Small intestine (tissue), 7 donors: Measurements from ENCODE around the gene AMMECR1. TPM values are rescaled to one million over a fixed set of nuclear protein-coding genes. Genes with fewer than 3 reads are reported as not detected.
"Not testable (repeated sequence)": the region's sequence is repeated elsewhere in the genome, so short reads cannot be mapped to it uniquely, and the experiment has no call there.

Experiments used
- DNase-seq, 2 donors: peaks; one replicate each; pipeline versions ENCODE4 v3.0.0 to v3.0.0-alpha.2; 2013
- FAIRE-seq: peaks from 2 replicates; lab custom pipeline; 2012; peaks lifted over from hg19 to GRCh38; lab: Jason Lieb, UNC
- H3K27ac ChIP-seq, 3 donors: one replicate each; pipeline ENCODE4 v1.5.1; 2013; ENCODE audit warnings: low read length in 2 of 3, mild to moderate bottlenecking in 2 of 3, control low read depth in 1 of 3, inconsistent platforms in 1 of 3, low read depth in 1 of 3, moderate library complexity in 1 of 3
- H3K27me3 ChIP-seq, 3 donors: one replicate each; pipeline ENCODE4 v1.6.1; 2013; ENCODE audit warnings: low read length in 3 of 3, inconsistent platforms in 1 of 3; ENCODE audit not compliant: control insufficient read depth in 3 of 3, insufficient read depth in 3 of 3
- H3K36me3 ChIP-seq, 3 donors: one replicate each; pipeline ENCODE4 v1.6.1; 2013; ENCODE audit warnings: low read length in 3 of 3, inconsistent platforms in 1 of 3, low read depth in 1 of 3, mild to moderate bottlenecking in 1 of 3, moderate library complexity in 1 of 3; ENCODE audit not compliant: control insufficient read depth in 3 of 3, insufficient read depth in 2 of 3
- H3K4me1 ChIP-seq, 3 donors: one replicate each; pipeline ENCODE4 v1.6.1; 2013; ENCODE audit warnings: low read length in 2 of 3, inconsistent platforms in 1 of 3, low read depth in 1 of 3, mild to moderate bottlenecking in 1 of 3, moderate library complexity in 1 of 3; ENCODE audit not compliant: control insufficient read depth in 3 of 3, insufficient read depth in 2 of 3
- H3K4me3 ChIP-seq, 3 donors: one replicate each; pipeline ENCODE4 v1.5.1; 2013; ENCODE audit warnings: low read length in 3 of 3, control low read depth in 1 of 3, inconsistent platforms in 1 of 3, low read depth in 1 of 3, mild to moderate bottlenecking in 1 of 3, moderate library complexity in 1 of 3
- H3K9me3 ChIP-seq, 2 donors: one replicate each; pipeline ENCODE4 v1.6.1; 2013; ENCODE audit warnings: low read depth in 1 of 2, low read length in 1 of 2; ENCODE audit not compliant: control insufficient read depth in 2 of 2, insufficient read depth in 1 of 2
- WGBS, 3 donors: extraction: QIAGEN DNeasy Blood & Tissue Kit; methylation state at CpG; one replicate each; pipeline ENCODE4 v1.1.7; 2013; 5-methylcytosine and 5-hydroxymethylcytosine counted together
- polyA plus RNA-seq, 4 donors: library from polyadenylated mRNA; stranded (reverse) in 3 of 4; unstranded in 1 of 4; fragments of 200-250 nt in 3 of 4; fragments of 120-200 nt in 1 of 4; gene quantifications; one replicate each; pipeline versions ENCODE4 v1.2.1 to v1.2.3, GENCODE V29; 2013
- donor health status: healthy with polysubstance abuse.
- donor health status: control.
- donor health status: control.
- donor health status: Bipolar disorder and iron deficiency.
- donor health status: healthy.

AMMECR1 gene
- polyA plus RNA-seq, 4 donors = 2.2 to 10.6 (median 4.1) TPM

GRCh38 chrX:110245011-110245410 is 72.9 kb downstream of the AMMECR1 start:
- H3K9me3 ChIP-seq = no peaks in the 10 kb centered on the region
- DNase-seq (no peak), FAIRE-seq (no peak)
- no peaks in the 10 kb centered on the region for H3K4me1 ChIP-seq
- no peaks in the 10 kb centered on the region for H3K36me3 ChIP-seq
- no peaks in the 10 kb centered on the region for H3K27me3 ChIP-seq
- H3K27ac ChIP-seq = no peak overlapping the region
- H3K4me3 ChIP-seq = no peak overlapping the region

- no peak for FAIRE-seq
- no peak overlapping the region for H3K27ac ChIP-seq
- no peaks in the 10 kb centered on the region for H3K9me3 ChIP-seq
- WGBS, 3 donors = 74 to 90% (median 75%) methylated on average over 1 of the region's 1 CpG
- H3K4me1 ChIP-seq = no peaks in the 10 kb centered on the region
- H3K4me3 ChIP-seq = no peak overlapping the region
- no peaks in the 10 kb centered on the region for H3K36me3 ChIP-seq
- DNase-seq = no peak
- H3K27me3 ChIP-seq = no peaks in the 10 kb centered on the region
Observed at GRCh38 chrX:110242371-110242770, 75.5 kb downstream of the AMMECR1 start.

- FAIRE-seq = no peak
- no peak for DNase-seq
- no peaks in the 10 kb centered on the region for H3K4me1 ChIP-seq
- H3K9me3 ChIP-seq = no peaks in the 10 kb centered on the region
- H3K36me3 ChIP-seq = no peaks in the 10 kb centered on the region
- H3K27ac ChIP-seq = no peak overlapping the region
- H3K27me3 ChIP-seq = no peaks in the 10 kb centered on the region
- WGBS, 3 donors = 74 to 93% (median 75%) methylated on average over 1 of the region's 1 CpG
- no peak overlapping the region for H3K4me3 ChIP-seq
Observed at GRCh38 chrX:110241816-110242215, 76.1 kb downstream of the AMMECR1 start.

- H3K9me3 ChIP-seq, FAIRE-seq, H3K36me3 ChIP-seq, H3K4me1 ChIP-seq, H3K27ac ChIP-seq, H3K4me3 ChIP-seq, H3K27me3 ChIP-seq: not testable (repeated sequence)
- 49 to 72% (median 58%) methylated on average over 5 of the region's 5 CpGs for WGBS, 3 donors
- peak in 1 of 2 donors; percentile 5 for DNase-seq
Observed at GRCh38 chrX:110238259-110238658, 79.6 kb downstream of the AMMECR1 start.

- H3K4me3 ChIP-seq, FAIRE-seq, H3K27me3 ChIP-seq, H3K4me1 ChIP-seq, H3K36me3 ChIP-seq, DNase-seq, H3K27ac ChIP-seq, H3K9me3 ChIP-seq: not testable (repeated sequence)
- 89 to 96% (median 91%) methylated on average over 3 of the region's 3 CpGs for WGBS, 3 donors
Observed at GRCh38 chrX:110231485-110231884, 86.4 kb downstream of the AMMECR1 start.

GRCh38 chrX:110229497-110230111 is 88.3 kb downstream of the AMMECR1 start:
- FAIRE-seq, H3K27me3 ChIP-seq, H3K9me3 ChIP-seq, H3K4me1 ChIP-seq, H3K36me3 ChIP-seq: not testable (repeated sequence)
- 60 to 66% (median 62%) methylated on average over 17 to 21 of the region's 21 CpGs for WGBS, 3 donors
- peak overlapping the region in 2 of 3 donors; percentile 28 to 76 for H3K27ac ChIP-seq
- peak; percentile 48 to 49 for DNase-seq
- H3K4me3 ChIP-seq = peak overlapping the region in 2 of 3 donors; percentile 19 to 27

GRCh38 chrX:110228453-110228852 is 89.4 kb downstream of the AMMECR1 start:
- no peaks in the 10 kb centered on the region for H3K36me3 ChIP-seq
- no peak overlapping the region for H3K27ac ChIP-seq
- no peaks in the 10 kb centered on the region for H3K27me3 ChIP-seq
- FAIRE-seq (no peak), DNase-seq (no peak)
- 74 to 89% (median 85%) methylated on average over 5 of the region's 5 CpGs for WGBS, 3 donors
- no peak overlapping the region for H3K4me3 ChIP-seq
- H3K9me3 ChIP-seq = no peaks in the 10 kb centered on the region
- no peaks in the 10 kb centered on the region for H3K4me1 ChIP-seq

GRCh38 chrX:110226931-110227330 is 91.0 kb downstream of the AMMECR1 start:
- Histone ChIP-seq H3K4me3 (no peak overlapping the region), H3K36me3 (no peaks in the 10 kb centered on the region)
- FAIRE-seq = no peak

More at GRCh38 chrX:110226931-110227330, 91.0 kb downstream of the AMMECR1 start:
- 80 to 88% (median 85%) methylated on average over 2 of the region's 2 CpGs for WGBS, 3 donors
- no peak overlapping the region for H3K27ac ChIP-seq
- no peaks in the 10 kb centered on the region for H3K9me3 ChIP-seq
- H3K27me3 ChIP-seq = no peaks in the 10 kb centered on the region
- no peaks in the 10 kb centered on the region for H3K4me1 ChIP-seq
- DNase-seq = no peak
